ENCODE results near the gene IL17D.

The IL17D gene

GRCh38 chr13:20717581-20718542, 14.4 kb downstream of the IL17D start:
- Histone ChIP-seq H3K36me3 (replicated peaks; ENCODE audit: low read depth, low read length) (no peaks in the 10 kb centered on the region), H3K4me1 (ENCODE audit: low read length) (peaks cover 5% of the 10 kb centered on the region; the same call in 1 of the 2 replicates), H3K79me2 (ENCODE audit: low read length) (no peaks in the 10 kb centered on the region), H3K9me3 (ENCODE audit: insufficient read depth, low read length) (no peaks in the 10 kb centered on the region), H4K20me1 (ENCODE audit: insufficient read depth, low read length) (no peaks in the 10 kb centered on the region), H3K27me3 (ENCODE audit: low read depth, low read length) (peaks cover 8% of the 10 kb centered on the region), H3K4me2 (ENCODE audit: low read length) (no peak overlapping the region), H3K4me3 (ENCODE audit: low read length) (no peak overlapping the region), H3K27ac (ENCODE audit: low read length) (no peak overlapping the region), H3K9ac (ENCODE audit: low read length) (no peak overlapping the region), H2AFZ (ENCODE audit: low read depth, low read length) (no peak overlapping the region)
- no peak for TF ChIP-seq EZH2phosphoT487 (IDR thresholded peaks at IDR 0.05; ENCODE audit: low read depth)
- TF ChIP-seq, protein P1, sequence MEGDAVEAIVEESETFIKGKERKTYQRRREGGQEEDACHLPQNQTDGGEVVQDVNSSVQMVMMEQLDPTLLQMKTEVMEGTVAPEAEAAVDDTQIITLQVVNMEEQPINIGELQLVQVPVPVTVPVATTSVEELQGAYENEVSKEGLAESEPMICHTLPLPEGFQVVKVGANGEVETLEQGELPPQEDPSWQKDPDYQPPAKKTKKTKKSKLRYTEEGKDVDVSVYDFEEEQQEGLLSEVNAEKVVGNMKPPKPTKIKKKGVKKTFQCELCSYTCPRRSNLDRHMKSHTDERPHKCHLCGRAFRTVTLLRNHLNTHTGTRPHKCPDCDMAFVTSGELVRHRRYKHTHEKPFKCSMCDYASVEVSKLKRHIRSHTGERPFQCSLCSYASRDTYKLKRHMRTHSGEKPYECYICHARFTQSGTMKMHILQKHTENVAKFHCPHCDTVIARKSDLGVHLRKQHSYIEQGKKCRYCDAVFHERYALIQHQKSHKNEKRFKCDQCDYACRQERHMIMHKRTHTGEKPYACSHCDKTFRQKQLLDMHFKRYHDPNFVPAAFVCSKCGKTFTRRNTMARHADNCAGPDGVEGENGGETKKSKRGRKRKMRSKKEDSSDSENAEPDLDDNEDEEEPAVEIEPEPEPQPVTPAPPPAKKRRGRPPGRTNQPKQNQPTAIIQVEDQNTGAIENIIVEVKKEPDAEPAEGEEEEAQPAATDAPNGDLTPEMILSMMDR (IDR thresholded peaks at IDR 0.05; ENCODE audit: low read depth, low read length): no peak

GRCh38 chr13:20718958-20719566, 15.6 kb downstream of the IL17D start:
- Histone ChIP-seq H3K27me3 (ENCODE audit: low read depth, low read length) (no peaks in the 10 kb centered on the region), H3K9ac (ENCODE audit: low read length) (no peak overlapping the region), H3K4me2 (ENCODE audit: low read length) (no peak overlapping the region), H3K9me3 (ENCODE audit: insufficient read depth, low read length) (no peaks in the 10 kb centered on the region), H3K4me1 (ENCODE audit: low read length) (no peaks in the 10 kb centered on the region), H3K36me3 (replicated peaks; ENCODE audit: low read depth, low read length) (no peaks in the 10 kb centered on the region), H4K20me1 (ENCODE audit: insufficient read depth, low read length) (no peaks in the 10 kb centered on the region), H3K4me3 (ENCODE audit: low read length) (no peak overlapping the region), H3K79me2 (ENCODE audit: low read length) (no peaks in the 10 kb centered on the region), H3K27ac (ENCODE audit: low read length) (no peak overlapping the region), H2AFZ (ENCODE audit: low read depth, low read length) (no peak overlapping the region)
- TF ChIP-seq, protein P1 (IDR thresholded peaks at IDR 0.05; ENCODE audit: low read depth, low read length): no peak
- no peak for TF ChIP-seq EZH2phosphoT487 (IDR thresholded peaks at IDR 0.05; ENCODE audit: low read depth)

GRCh38 chr13:20719783-20720182, 16.3 kb downstream of the IL17D start:
- TF ChIP-seq, protein P1 (IDR thresholded peaks at IDR 0.05; ENCODE audit: low read depth, low read length): no peak
- no peak for TF ChIP-seq EZH2phosphoT487 (IDR thresholded peaks at IDR 0.05; ENCODE audit: low read depth)
- H3K4me1 ChIP-seq (ENCODE audit: low read length): no peaks in the 10 kb centered on the region
- H3K27me3 ChIP-seq (ENCODE audit: low read depth, low read length): no peaks in the 10 kb centered on the region
- no peak overlapping the region for H3K9ac ChIP-seq (ENCODE audit: low read length)
- H3K9me3 ChIP-seq (ENCODE audit: insufficient read depth, low read length): no peaks in the 10 kb centered on the region
- H2AFZ ChIP-seq (ENCODE audit: low read depth, low read length): no peak overlapping the region
- no peaks in the 10 kb centered on the region for H3K79me2 ChIP-seq (ENCODE audit: low read length)
- no peaks in the 10 kb centered on the region for H3K36me3 ChIP-seq (replicated peaks; ENCODE audit: low read depth, low read length)
- H3K27ac ChIP-seq (ENCODE audit: low read length): no peak overlapping the region
- no peak overlapping the region for H3K4me3 ChIP-seq (ENCODE audit: low read length)
- no peaks in the 10 kb centered on the region for H4K20me1 ChIP-seq (ENCODE audit: insufficient read depth, low read length)
- no peak overlapping the region for H3K4me2 ChIP-seq (ENCODE audit: low read length)

- Histone ChIP-seq H3K27me3 (ENCODE audit: low read depth, low read length) (no peaks in the 10 kb centered on the region), H3K9me3 (ENCODE audit: insufficient read depth, low read length) (no peaks in the 10 kb centered on the region), H3K9ac (ENCODE audit: low read length) (no peak overlapping the region), H3K4me1 (ENCODE audit: low read length) (no peaks in the 10 kb centered on the region), H3K4me3 (ENCODE audit: low read length) (no peak overlapping the region), H3K79me2 (ENCODE audit: low read length) (no peaks in the 10 kb centered on the region), H3K4me2 (ENCODE audit: low read length) (no peak overlapping the region), H3K36me3 (replicated peaks; ENCODE audit: low read depth, low read length) (no peaks in the 10 kb centered on the region), H3K27ac (ENCODE audit: low read length) (no peak overlapping the region), H2AFZ (ENCODE audit: low read depth, low read length) (no peak overlapping the region), H4K20me1 (ENCODE audit: insufficient read depth, low read length) (no peaks in the 10 kb centered on the region)
- TF ChIP-seq, protein P1 (IDR thresholded peaks at IDR 0.05; ENCODE audit: low read depth, low read length): no peak
- TF ChIP-seq EZH2phosphoT487 (IDR thresholded peaks at IDR 0.05; ENCODE audit: low read depth): no peak
These were observed 17.0 kb downstream of the IL17D start for GRCh38 chr13:20720499-20720898.

Data from OCI-LY3 (cell line).